SK-N-SH (cell line): ENCODE results near the gene KAT8. TPM values are rescaled to one million over a fixed set of nuclear protein-coding genes. Genes with fewer than 3 reads are reported as not detected.

Experiments
- CTCF ChIA-PET: fragments of 300-600, 350-600 bp; formaldehyde crosslinking; extraction: SDS; loops from one replicate; lab custom pipeline; 2021; lab: Yijun Ruan, JAX
- POLR2A ChIA-PET: fragments of 350-600 bp; sonication (Branson Sonifier 250); formaldehyde crosslinking; extraction: SDS; loops from one replicate; lab custom pipeline; 2020; ENCODE audit warnings: antibody characterized with exemption, inconsistent platforms; lab: Yijun Ruan, JAX
- DNase-seq: peaks from one replicate; pipeline ENCODE4 v3.0.0; 2012
- H2AFZ ChIP-seq: fragments of 200-600 bp; sonication (generic); 2 replicates; pipeline ENCODE4 v1.8.1; 2016; ENCODE audit warnings: antibody characterized with exemption, mild to moderate bottlenecking, low read depth
- H3F3A ChIP-seq: fragments of 200-600 bp; sonication (generic); replicated peaks from 2 replicates; pipeline ENCODE3; 2016; ENCODE audit warnings: antibody characterized with exemption, mild to moderate bottlenecking; ENCODE audit not compliant: insufficient read depth
- H3K27ac ChIP-seq, 2 experiments: fragments of 200-500 bp in 1 of 2; fragments of 200-600 bp in 1 of 2; sonication (Bioruptor generic) in 1 of 2; sonication (generic), shearing (Covaris generic) in 1 of 2; 2 replicates each; pipeline versions ENCODE4 v1.5.1 to v1.6.1; 2014 to 2016; ENCODE audit warnings: low read depth in 2 of 2, inconsistent platforms in 1 of 2, low read length in 1 of 2, mild to moderate bottlenecking in 1 of 2, mixed read lengths in 1 of 2
- H3K27me3 ChIP-seq: fragments of 200-600 bp; sonication (generic), shearing (Covaris generic); 2 replicates; pipeline ENCODE4 v1.6.1; 2016; ENCODE audit warnings: mixed run types; ENCODE audit not compliant: insufficient read depth
- H3K36me3 ChIP-seq, 2 experiments: fragments of 200-500 bp in 1 of 2; fragments of 200-600 bp in 1 of 2; sonication (Bioruptor generic) in 1 of 2; sonication (generic) in 1 of 2; replicated peaks in 1 of 2; 2 replicates each; pipeline versions ENCODE3 to v1.5.1; 2014 to 2016; ENCODE audit warnings: low read length in 1 of 2, mild to moderate bottlenecking in 1 of 2; ENCODE audit not compliant: insufficient read depth in 2 of 2, control insufficient read depth in 1 of 2
- H3K4me1 ChIP-seq, 2 experiments: fragments of 200-500 bp in 1 of 2; fragments of 200-600 bp in 1 of 2; sonication (Bioruptor generic) in 1 of 2; sonication (generic), shearing (Covaris generic) in 1 of 2; 2 replicates each; pipeline versions ENCODE4 v1.5.1 to v1.6.1; 2014 to 2016; ENCODE audit warnings: low read depth in 1 of 2, low read length in 1 of 2, mixed run types in 1 of 2; ENCODE audit not compliant: insufficient read depth in 2 of 2, control insufficient read depth in 1 of 2
- H3K4me2 ChIP-seq: fragments of 200-600 bp; sonication (generic), shearing (Covaris generic); 2 replicates; pipeline ENCODE4 v1.6.1; 2017; ENCODE audit warnings: mixed run types
- H3K4me3 ChIP-seq, 2 experiments: fragments of 200-500 bp in 1 of 2; fragments of 200-600 bp in 1 of 2; sonication (Bioruptor generic) in 1 of 2; sonication (generic), shearing (Covaris generic) in 1 of 2; 2 replicates each; pipeline versions ENCODE4 v1.5.1 to v1.8.1; 2014 to 2016; ENCODE audit warnings: low read depth in 2 of 2, inconsistent platforms in 1 of 2, low read length in 1 of 2, mild to moderate bottlenecking in 1 of 2, mixed read lengths in 1 of 2, moderate library complexity in 1 of 2
- H3K79me2 ChIP-seq: fragments of 200-600 bp; sonication (generic); 2 replicates; pipeline ENCODE4 v1.8.1; 2017; ENCODE audit warnings: mild to moderate bottlenecking; ENCODE audit not compliant: insufficient read depth
- H3K9ac ChIP-seq: fragments of 200-600 bp; sonication (generic); 2 replicates; pipeline ENCODE4 v1.6.1; 2017; ENCODE audit warnings: mixed run types
- H3K9me2 ChIP-seq: fragments of 200-600 bp; sonication (generic); 2 replicates; pipeline ENCODE4 v1.6.1; 2017; ENCODE audit warnings: mixed run types
- H3K9me3 ChIP-seq: fragments of 200-600 bp; sonication (generic); 2 replicates; pipeline ENCODE4 v1.6.1; 2017; ENCODE audit warnings: mixed run types, mild to moderate bottlenecking, moderate library complexity
- H4K20me1 ChIP-seq: fragments of 200-600 bp; sonication (generic); 2 replicates; pipeline ENCODE4 v1.6.1; 2017; ENCODE audit warnings: mild to moderate bottlenecking, mixed run types; ENCODE audit not compliant: insufficient read depth
- CHD2 ChIP-seq: fragments of 150-350 bp; IDR thresholded peaks from 2 replicates; pipeline ENCODE4 v1.6.1; 2018; ENCODE audit warnings: low read length; ENCODE audit not compliant: partially characterized antibody
- GABPA ChIP-seq: IDR thresholded peaks from 2 replicates; pipeline ENCODE4 v1.4.0; 2012; ENCODE audit warnings: low read depth, mild to moderate bottlenecking
- GATA2 ChIP-seq: sonication (generic); formaldehyde crosslinking; IDR thresholded peaks from 2 replicates; pipeline ENCODE4 v1.5.0; 2020; ENCODE audit warnings: mild to moderate bottlenecking, missing genetic modification reagents
- IRF3 ChIP-seq: fragments of 150-350 bp; IDR thresholded peaks from 2 replicates; pipeline ENCODE4 v1.6.1; 2016; ENCODE audit warnings: mild to moderate bottlenecking, low read depth, low read length
- JUND ChIP-seq: IDR thresholded peaks from 2 replicates; pipeline ENCODE4 v1.4.0; 2012
- MAX ChIP-seq: IDR thresholded peaks from 2 replicates; pipeline ENCODE4 v1.4.0; 2012; ENCODE audit warnings: low read depth
- NFIC ChIP-seq: IDR thresholded peaks from 2 replicates; pipeline ENCODE4 v1.4.0; 2012; ENCODE audit warnings: borderline replicate concordance
- PBX3 ChIP-seq: IDR thresholded peaks from 2 replicates; pipeline ENCODE4; 2012
- REST ChIP-seq: IDR thresholded peaks from 2 replicates; pipeline ENCODE4 v1.6.1; 2012; ENCODE audit warnings: mild to moderate bottlenecking, low read depth, low read length, moderate library complexity
- RFX5 ChIP-seq: IDR thresholded peaks from 2 replicates; pipeline ENCODE4 v1.6.1; 2012; ENCODE audit warnings: mild to moderate bottlenecking, improper control_type of control experiment, low read length
- RXRA ChIP-seq: IDR thresholded peaks from 2 replicates; pipeline ENCODE4 v1.4.0; 2012; ENCODE audit warnings: low read depth, mild to moderate bottlenecking, borderline replicate concordance
- SIN3A ChIP-seq: IDR thresholded peaks from 2 replicates; pipeline ENCODE4 v1.6.1; 2012; ENCODE audit warnings: low read depth, mild to moderate bottlenecking, low read length, moderate library complexity, borderline replicate concordance
- TCF12 ChIP-seq: IDR thresholded peaks from 2 replicates; pipeline ENCODE4 v1.4.0; 2012
- TEAD4 ChIP-seq: IDR thresholded peaks from 2 replicates; pipeline ENCODE4 v1.4.0; 2012; ENCODE audit warnings: mild to moderate bottlenecking, borderline replicate concordance; ENCODE audit not compliant: insufficient read depth
- USF1 ChIP-seq: IDR thresholded peaks from 2 replicates; pipeline ENCODE4 v1.4.0; 2012; ENCODE audit warnings: low read depth, borderline replicate concordance
- USF2 ChIP-seq: fragments of 150-350 bp; IDR thresholded peaks from 2 replicates; pipeline ENCODE4 v1.6.1; 2017; ENCODE audit warnings: antibody characterized with exemption, low read length, low read depth, borderline replicate concordance
- WGBS: methylation state at CpG from one replicate; pipeline ENCODE4 v1.1.6; 2017; ENCODE audit warnings: low lambda C conversion rate; 5-methylcytosine and 5-hydroxymethylcytosine counted together
- polyA plus RNA-seq, 3 experiments: library from polyadenylated mRNA; depleted of rRNA; stranded (reverse); fragments of >200 nt; gene quantifications; 2 replicates each; pipeline ENCODE4 v1.2.3, GENCODE V29; 2012

Gene KAT8
- polyA plus RNA-seq, 1 of the 3 experiments (the other 2 are of a cell fraction), result 52.0 TPM

DNA sequence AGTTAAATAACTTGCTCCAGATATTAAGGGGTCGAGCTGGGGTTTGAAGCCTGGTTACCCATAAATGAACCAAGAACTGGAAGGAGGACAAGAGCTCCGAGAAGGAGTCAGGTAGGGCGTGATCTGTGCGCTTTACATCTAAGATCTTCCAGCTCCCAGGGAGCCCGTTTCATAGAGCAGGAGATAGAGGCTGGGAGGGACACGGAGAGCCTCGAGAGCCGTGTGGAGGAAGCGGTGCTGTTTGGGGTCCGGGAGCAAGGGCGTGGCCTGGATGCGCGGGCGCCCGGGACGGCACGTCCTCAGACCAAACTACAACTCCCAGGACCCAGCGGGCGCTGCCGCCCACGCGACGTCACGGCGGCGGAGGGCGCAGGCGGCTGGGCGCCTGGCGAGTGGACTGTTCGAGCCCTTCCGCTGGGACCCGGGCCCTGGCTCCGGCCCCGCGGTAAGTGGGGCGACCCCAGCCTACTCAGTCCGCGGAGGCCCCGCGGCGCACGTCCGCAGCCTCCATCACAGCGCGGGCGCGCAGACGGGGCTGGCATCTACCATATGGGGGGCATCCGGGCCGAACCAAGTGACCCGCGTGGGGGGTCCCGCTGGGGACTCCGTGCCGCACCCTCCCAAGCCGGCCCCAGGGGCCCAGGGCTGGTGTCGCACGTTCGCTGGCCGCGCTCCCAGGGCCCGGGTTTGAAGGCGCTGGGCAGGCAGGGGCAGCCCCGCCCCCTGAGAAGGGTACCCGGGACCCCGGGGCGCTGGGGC, 9.2 kb upstream of the KAT8 start, which contains the start of gene BCKDK (continued):
- TF ChIP-seq IRF3 (no peak), MAX (peak; percentile 63; the same call in 1 of the 2 replicates)

DNA sequence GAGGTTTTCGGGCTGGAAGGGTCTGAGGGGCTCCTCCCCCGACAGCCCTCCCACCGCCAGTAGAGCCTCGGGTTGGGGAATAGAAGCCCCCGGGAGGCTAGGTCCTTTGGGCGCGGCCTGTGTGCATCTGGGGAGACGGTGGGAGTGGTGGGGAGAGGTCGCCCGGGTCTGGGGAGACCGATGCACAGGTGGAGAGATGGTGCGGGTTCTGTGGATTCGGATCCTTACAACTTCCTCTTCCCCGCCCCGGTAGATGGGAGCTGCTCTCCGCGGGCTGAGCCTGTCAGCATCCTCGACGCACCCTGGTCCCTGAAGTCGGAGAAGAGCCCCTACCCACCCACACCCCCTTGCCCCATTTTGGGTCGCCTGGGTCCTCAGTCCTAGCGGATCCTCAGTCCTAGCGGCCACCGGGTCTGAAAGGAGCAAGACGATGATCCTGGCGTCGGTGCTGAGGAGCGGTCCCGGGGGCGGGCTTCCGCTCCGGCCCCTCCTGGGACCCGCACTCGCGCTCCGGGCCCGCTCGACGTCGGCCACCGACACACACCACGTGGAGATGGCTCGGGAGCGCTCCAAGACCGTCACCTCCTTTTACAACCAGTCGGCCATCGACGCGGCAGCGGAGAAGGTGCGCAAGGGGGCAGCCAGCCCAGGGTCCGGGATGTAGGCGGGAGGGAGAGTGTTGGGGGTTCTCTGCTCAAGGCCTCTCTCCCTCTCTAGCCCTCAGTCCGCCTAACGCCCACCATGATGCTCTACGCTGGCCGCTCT, 8.5 kb upstream of the KAT8 start:
- Histone ChIP-seq H3F3A (peaks cover 7% of the 10 kb centered on the region), H3K4me2 (peak overlapping the region; percentile 94), H3K9me2 (no peaks in the 10 kb centered on the region), H3K79me2 (peaks cover 23% of the 10 kb centered on the region), H3K9me3 (no peaks in the 10 kb centered on the region), H3K4me3 (peak overlapping the region; percentile 94 to 98), H3K27me3 (no peaks in the 10 kb centered on the region), H3K27ac (peak overlapping the region in 1 of 2 experiments; percentile 86; a peak in 2 of 4 replicates), H3K4me1 (peaks cover 8 to 25% of the 10 kb centered on the region in 2 experiments; a peak in 2 of 4 replicates), H3K36me3 (peaks cover 19 to 36% of the 10 kb centered on the region in 2 experiments), H2AFZ (no peak overlapping the region; the same call in 1 of the 2 replicates), H3K9ac (peak overlapping the region; percentile 97), H4K20me1 (no peaks in the 10 kb centered on the region)
- CTCF ChIA-PET, result interaction anchor here (1.1 to 1.8 kb wide), 3 partner anchors 26 to 37 kb away, joined by 3 to 8 read pairs (median 3); no protein-coding TSS in a partner anchor
- no peak for DNase-seq
- TF ChIP-seq CHD2 (no peak), MAX (no peak), IRF3 (no peak), USF2 (no peak), PBX3 (no peak), GATA2 (CRISPR knock-in tag) (no peak), SIN3A (no peak), REST (no peak), JUND (no peak), RFX5 (no peak), NFIC (no peak), GABPA (no peak), TCF12 (no peak), TEAD4 (no peak), USF1 (no peak), RXRA (no peak)
- 24% methylated on average over 19 of the region's 57 CpGs for WGBS
- POLR2A ChIA-PET, result interaction anchor here (3.2 kb wide), 1 partner anchor 8 kb away, joined by 12 read pairs; the partner anchor contains the start of gene KAT8
